SH-SY5Y (cell line): ENCODE measurements around the gene DIS3L2.

Experiments used
- GATA2 ChIP-seq: IDR thresholded peaks from 2 replicates; pipeline ENCODE4 v1.6.1; 2011; ENCODE audit warnings: mild to moderate bottlenecking, low read depth, low read length
- GATA3 ChIP-seq: IDR thresholded peaks from 2 replicates; pipeline ENCODE4 v1.6.1; 2011; ENCODE audit warnings: low read depth, mild to moderate bottlenecking, low read length, moderate library complexity

The DIS3L2 gene

GRCh38 chr2:231934441-231935206 lies 26.9 kb upstream of the DIS3L2 start:
- TF ChIP-seq GATA2 (no peak), GATA3 (no peak)

GRCh38 chr2:231935207-231935524 lies 26.3 kb upstream of the DIS3L2 start:
- TF ChIP-seq GATA2: no peak

GRCh38 chr2:231935815-231936214 lies 25.7 kb upstream of the DIS3L2 start:
- TF ChIP-seq GATA3 (no peak), GATA2 (no peak)

- TF ChIP-seq GATA2: no peak
These were observed 25.0 kb upstream of the DIS3L2 start for GRCh38 chr2:231936491-231936890.

- no peak for TF ChIP-seq GATA2
- no peak for TF ChIP-seq GATA3
These were observed 24.5 kb upstream of the DIS3L2 start for GRCh38 chr2:231937057-231937456.

GRCh38 chr2:231939022-231939421 lies 22.5 kb upstream of the DIS3L2 start:
- TF ChIP-seq GATA3 (no peak), GATA2 (no peak)

GRCh38 chr2:231940795-231941194 lies 20.7 kb upstream of the DIS3L2 start:
- TF ChIP-seq GATA2 (no peak), GATA3 (no peak)

- no peak for TF ChIP-seq GATA3
- TF ChIP-seq GATA2: no peak
These were observed 19.8 kb upstream of the DIS3L2 start for GRCh38 chr2:231941673-231942072.

GRCh38 chr2:231942180-231942579 lies 19.3 kb upstream of the DIS3L2 start:
- TF ChIP-seq GATA3 (no peak), GATA2 (no peak)

- TF ChIP-seq GATA2 (no peak), GATA3 (no peak)
These were observed 15.2 kb upstream of the DIS3L2 start for GRCh38 chr2:231946241-231946814.

- TF ChIP-seq GATA3: no peak
- TF ChIP-seq GATA2: no peak
These were observed 13.8 kb upstream of the DIS3L2 start for GRCh38 chr2:231947694-231948093.

- TF ChIP-seq GATA3 (no peak), GATA2 (no peak)
These were observed 10.0 kb upstream of the DIS3L2 start for GRCh38 chr2:231951452-231952035.

GRCh38 chr2:231955758-231956472 lies 5.6 kb upstream of the DIS3L2 start:
- TF ChIP-seq GATA2 (no peak), GATA3 (no peak)

- no peak for TF ChIP-seq GATA3
- TF ChIP-seq GATA2: no peak
These were observed 3.4 kb upstream of the DIS3L2 start for GRCh38 chr2:231957913-231958763.
